Suppressor macrophage treated with lipopolysaccharide for 1 hour (primary cell): ENCODE results near the gene MTHFD2L.

ENCODE experiments used
- DNase-seq, 3 donors: peaks; one replicate each; pipeline ENCODE4 v3.0.0-alpha.2; 2020 to 2022

Gene MTHFD2L

DNA sequence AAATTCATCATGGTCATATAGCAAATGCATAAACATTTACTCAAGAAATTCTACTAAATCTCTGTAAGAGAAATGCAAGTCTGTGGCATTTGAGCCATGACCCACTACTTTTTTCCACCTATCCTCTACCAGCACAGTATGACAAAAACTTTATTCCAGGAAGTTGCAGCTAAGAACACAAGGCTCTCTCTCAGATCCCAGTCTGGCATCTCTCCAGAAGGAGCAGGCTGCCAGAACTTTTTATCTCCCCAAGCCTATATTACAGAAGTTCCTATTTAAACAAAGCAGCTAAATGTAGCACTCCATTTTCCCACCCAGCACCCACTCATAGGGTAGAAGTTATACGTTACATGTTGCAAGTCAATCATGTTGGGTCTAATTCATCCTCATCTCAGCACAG lies 101.0 kb downstream of the MTHFD2L start:
- peak in 1 of 3 donors; percentile 24 for DNase-seq

DNA sequence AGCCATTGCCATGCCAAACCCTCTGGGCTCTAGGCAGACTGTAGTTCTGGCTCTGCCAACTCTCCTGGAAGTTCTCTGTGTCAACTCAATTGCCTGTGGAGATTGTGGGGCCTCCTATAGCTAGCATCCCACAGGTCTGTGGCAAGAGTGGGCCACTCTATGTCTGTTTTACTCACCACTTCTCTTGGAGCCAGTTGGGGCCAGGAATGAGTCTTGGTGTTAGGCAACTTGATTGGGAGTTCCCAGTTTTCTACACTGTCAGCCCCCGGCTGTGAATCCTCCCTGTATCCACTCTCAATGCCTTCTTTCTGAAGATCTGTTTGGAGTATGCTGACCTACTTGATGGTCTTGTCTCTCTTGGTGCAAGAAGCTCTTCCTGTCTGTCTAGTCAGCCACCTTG lies 102.1 kb downstream of the MTHFD2L start:
- peak; percentile 44 to 61 (median 51) for DNase-seq

DNA sequence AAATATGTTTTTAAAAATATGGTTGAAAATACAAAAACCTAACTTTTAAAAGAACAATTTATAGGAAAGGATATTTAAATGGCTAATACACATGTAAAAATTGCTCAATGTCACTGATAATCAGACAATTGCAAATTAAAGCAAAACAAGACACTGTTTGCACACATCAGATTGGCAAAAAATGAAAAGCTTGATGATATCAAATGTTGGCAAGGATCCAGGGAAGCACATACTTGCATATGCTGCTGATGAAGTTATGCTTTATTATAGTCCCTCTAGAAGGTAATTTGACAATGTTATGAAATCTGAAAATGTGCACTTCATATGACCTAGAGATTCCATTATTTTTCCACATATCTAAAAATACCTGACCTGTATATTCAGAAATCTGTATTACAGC lies 104.6 kb downstream of the MTHFD2L start:
- peak in 1 of 3 donors; percentile 17 for DNase-seq

DNA sequence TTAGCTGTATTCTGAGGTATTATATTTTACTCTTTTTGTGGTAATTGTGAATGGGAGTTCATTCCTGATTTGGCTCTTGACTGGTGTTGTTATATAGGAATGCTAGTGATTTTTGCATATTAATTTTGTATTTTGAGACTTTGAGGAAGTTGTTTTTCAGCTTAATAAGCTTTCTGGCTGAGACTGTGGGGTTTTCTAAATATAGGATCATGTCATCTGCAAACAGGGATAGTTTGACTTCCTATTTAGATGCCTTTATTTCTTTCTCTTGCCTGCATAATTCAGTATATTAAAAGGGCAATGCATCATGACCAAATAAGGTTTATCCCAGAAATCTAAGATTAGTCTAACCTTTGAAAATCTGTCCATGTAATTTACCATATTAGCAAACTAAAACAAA lies 105.6 kb downstream of the MTHFD2L start:
- DNase-seq, result peak; percentile 12 to 47 (median 37)

DNA sequence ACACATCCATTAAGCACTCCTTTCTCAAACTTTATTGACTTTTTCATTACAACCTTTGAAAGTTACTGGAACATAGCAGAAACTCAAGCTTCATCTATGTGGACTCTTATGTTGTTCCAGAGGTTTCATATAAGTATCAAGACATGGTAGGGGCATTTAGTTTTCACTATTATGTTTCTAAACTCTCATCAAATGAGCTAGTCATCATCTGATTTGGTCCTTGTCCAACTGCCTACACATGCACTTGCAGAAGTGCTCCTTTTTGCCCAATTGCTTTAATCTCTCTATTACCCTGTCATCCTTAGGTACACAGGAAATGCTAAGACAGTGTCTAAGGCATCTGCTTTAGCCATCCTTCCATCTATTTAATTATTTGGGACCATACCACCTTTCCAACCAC lies 108.2 kb downstream of the MTHFD2L start:
- peak in 2 of 3 donors; percentile 17 to 26 for DNase-seq

DNA sequence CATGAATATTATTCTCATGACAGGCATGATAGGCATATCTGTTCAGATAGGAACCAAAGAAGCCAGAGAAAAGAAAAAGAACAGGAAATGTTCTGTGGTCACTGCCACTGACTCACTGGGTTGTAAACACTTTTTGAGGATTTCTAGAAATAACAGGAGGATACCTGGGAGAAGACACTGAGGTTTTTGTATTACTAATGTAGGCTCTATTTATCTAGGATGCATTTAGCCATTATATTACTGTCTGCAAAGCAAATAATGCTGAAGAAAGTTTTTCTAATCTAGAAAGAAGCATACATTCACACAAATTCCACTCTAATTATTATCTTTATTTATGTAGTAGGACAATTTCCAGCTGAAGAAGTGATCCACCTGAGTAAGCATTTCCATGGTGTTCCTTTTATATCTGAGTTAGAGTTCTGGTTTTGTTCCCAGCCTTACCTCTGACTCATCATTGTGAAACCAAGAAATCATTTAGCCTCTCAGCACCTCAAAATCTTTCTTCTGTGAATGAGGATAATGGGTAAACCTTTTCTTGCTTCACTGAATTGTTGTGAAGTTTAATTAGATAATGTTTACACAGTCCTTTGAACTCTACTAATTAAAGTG lies 110.2 kb downstream of the MTHFD2L start:
- peak; percentile 37 to 65 (median 61) for DNase-seq

DNA sequence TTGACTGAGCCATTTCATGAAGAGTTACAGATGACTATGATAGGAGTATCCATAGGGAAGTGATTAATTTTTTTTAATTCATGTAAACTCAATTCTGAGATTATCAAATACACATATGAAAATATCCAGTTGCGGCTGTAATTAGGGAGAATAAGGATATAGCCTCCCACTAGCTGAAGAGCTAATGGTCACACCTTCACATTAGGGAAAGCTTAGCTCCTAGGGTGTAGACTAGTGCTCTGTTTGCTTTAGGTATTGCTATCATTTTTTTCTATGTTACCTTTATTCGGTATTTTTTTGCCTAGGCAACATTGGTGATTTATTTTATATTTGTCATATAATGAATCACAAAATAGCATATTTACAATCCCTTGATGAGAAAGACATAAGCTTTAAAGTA lies 110.7 kb downstream of the MTHFD2L start:
- no peak for DNase-seq

DNA sequence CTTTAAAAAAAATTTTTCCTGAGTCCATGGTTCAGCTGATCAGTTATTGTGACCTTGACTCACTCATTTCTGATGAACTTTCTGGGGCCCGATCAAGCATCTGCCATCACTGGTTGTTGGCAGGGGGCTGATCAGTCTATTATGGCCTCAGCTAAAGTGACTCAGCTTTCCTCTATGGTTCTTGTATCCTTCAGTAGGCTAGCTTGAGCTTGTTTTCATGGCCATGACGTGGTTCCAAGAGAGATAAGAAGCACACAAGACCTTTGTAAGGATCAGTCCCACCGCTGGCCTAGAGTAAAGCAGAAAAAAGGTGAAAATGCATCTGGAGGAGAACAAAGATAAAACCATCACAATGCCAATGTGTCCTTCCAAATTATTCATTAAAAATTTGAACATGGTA lies 120.6 kb downstream of the MTHFD2L start:
- DNase-seq, result no peak

DNA sequence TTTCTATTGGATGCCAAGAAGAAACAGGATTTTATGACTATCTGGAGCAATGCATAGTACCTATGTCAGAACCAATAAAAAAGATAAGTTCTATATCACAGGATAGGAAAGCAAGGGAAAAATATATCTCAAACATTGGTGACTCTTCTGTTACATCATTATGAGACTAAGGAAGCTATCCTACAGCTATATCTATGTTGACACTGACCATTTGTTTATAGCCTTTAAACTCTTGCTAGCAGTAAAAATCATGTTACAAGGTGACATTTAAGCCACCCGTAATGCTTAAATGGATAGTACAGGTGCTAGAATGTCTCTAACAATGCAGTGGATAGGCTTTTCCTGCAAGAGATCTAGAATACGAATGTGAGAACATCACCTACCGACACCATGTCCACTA lies 121.8 kb downstream of the MTHFD2L start:
- no peak for DNase-seq

DNA sequence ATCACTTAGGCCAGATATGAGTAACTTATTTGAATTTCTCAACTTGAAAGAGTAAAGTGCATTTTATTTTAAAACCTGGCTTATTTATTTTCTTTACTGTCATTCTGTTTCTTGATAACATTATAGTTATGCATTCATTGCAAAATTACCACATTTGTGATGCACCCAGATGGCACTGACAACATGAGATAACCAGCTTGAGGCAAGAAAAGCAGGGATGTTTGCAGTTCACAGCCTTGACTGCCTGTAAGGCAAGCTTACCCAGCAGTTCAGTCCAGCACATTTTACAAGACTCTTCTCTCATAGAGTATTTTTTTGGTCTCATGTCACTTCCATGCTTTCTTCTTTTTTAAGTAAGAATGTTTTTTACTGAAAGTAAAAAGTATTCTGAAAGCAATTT lies 125.0 kb downstream of the MTHFD2L start:
- no peak for DNase-seq

DNA sequence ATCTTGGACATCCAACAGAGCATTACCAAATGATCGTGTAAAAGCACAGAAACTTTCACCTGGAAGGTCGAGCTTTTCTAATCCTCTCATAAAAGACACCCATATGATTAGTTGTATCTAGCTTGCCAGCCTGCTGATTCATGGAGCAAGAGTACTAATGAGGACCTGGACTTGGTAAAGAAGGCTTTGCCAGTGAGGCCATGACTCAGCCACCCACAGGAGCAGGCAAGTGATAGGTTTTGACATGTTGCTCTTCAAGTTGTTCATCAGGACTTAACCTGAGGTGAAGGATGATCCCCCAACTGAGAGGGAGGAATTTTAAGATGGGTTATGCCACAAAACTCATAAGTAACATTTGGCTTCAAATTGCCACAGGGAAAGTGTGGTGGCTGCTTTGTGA lies 125.7 kb downstream of the MTHFD2L start:
- no peak for DNase-seq

DNA sequence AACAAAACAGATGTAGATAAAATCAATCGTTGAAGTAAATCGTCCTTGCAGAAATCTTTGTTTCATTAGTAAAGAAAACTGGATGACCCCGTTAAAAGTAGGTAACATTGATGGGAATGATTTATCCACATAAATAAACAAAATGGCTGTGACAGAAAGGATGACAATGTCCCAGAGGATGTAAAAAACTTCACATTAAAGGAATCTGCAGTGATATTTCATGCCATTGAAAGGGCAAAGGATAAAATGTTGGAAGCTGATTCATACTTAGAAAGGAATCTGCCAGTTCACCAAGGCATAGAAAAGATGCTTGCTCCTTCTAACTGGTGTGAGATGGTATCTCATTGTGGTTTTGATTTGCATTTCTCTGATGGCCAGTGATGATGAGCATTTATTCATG lies 126.1 kb downstream of the MTHFD2L start:
- DNase-seq, result no peak

DNA sequence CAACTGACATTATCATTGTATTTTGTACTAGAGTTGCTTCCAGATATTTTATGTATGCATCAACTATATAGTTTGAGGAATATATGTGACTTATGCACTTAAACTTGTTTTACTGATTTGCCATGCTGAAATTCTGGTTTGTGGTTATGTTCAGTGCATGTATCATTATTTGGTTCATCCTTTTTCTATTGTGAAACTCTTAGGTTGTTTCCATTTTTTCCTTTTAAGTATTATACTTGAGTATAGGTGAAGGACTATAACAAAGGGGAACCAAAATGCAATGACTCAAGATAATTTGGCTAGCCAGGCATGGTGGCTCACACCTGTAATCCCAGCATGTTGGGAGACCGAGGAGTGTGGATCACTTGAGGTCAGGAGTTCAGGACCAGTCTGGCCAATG lies 129.2 kb downstream of the MTHFD2L start:
- no peak for DNase-seq

DNA sequence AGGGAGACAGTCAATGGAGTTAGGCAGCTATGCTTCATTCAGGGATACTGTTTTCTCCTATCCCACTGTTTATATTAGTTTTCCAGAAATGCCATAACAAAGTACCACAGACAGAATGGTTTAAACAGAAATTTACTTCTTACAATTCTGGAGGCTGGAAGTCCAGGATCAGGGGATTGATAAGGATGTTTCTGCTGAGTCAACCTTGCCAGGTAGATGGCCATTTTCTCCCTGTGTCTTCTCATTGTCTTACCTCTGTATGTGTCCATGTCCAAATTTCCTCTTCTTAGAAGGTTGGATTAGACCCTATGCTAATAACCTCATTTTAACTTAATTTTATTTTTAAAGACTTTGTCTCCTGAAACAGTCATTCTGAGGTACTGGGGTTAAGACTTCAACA lies 129.9 kb downstream of the MTHFD2L start:
- no peak for DNase-seq

DNA sequence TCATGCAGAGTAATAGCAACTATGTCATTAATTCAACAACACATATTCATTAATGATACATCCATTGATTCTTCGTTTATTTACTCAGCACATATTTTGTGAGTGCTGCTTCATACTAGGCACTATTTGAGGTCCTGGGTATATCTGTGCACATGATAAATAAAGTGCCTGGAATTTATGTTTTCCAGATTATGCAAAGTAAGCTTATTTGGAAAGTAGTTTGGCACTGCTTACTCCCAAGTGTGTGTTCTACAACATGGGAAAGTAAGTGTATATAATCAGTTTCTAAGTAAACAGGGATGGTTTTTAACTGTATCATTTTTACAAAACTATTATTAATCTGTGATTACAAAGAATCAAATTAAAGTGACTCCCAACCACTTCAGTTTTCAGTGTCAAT lies 133.6 kb downstream of the MTHFD2L start:
- no peak for DNase-seq

DNA sequence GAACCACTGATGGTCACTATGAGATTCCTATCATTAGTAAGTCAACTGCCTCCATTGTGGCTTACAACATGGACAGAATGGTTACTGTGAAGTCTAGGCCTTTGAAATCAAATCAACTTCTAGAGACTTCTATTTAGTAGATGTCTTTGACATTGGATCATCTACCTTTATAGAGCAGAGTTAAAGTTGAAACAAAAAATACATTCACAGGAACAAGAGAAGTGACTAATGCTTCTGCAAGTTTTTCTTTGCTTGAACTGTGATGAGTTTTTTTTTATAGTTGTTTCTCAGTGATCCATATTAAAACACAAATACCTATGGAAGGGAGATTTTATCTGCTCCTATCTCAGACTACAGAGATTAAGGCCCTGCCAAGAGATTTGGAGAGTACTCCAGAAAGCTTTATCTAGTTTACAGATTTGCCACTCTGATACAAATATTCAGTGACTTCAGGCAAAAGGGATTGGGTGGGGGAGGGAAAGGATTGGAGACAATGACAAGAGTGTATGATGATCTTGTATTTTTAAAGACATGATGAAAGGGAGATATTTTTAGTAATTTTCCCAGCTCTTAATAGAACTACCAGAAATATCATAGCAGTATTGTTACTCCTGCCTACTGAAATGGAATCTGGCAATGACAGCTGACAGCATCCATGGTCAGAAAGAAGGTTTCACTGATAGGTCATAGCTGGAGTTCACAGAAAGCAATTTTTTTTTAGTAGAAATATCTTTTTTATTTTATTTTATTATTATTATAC lies 134.4 kb downstream of the MTHFD2L start:
- DNase-seq, result no peak

DNA sequence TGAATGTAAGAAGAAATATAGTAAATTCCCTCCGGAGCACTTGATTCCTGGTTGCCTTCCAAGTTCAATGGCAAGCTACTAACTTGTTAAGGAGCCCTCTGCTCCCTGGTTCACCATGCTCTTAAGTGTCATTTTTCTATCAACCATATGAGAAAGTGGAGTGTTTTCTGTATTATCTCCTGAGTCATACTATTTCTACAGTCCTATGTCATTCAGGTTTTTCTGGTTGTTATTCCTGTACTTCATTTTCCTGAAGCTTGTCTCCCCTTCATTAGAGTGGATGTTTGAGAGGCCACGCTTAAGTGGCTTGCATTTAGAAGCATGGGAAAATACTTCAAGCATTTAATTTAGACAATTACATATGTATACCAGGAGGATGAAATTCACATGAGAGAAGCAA lies 135.6 kb downstream of the MTHFD2L start:
- no peak for DNase-seq

DNA sequence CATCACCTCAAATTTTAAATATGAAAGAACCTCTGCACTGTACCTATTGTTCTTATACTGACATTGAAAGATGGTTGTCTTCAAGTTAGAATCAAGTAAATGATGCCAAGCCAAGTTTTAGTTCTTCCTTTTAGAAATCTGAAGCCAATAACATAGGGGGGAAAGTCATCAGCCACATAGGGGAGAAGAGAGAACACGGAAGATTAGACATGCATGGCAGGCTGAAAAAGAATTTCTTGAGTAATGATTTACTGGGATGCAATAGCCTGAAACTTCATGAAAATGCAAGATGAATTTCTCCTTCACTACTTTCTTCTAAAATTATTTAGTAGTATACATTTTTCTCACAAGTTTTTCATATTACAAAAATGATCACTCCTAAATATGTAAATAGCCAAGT lies 136.8 kb downstream of the MTHFD2L start:
- DNase-seq, result no peak

DNA sequence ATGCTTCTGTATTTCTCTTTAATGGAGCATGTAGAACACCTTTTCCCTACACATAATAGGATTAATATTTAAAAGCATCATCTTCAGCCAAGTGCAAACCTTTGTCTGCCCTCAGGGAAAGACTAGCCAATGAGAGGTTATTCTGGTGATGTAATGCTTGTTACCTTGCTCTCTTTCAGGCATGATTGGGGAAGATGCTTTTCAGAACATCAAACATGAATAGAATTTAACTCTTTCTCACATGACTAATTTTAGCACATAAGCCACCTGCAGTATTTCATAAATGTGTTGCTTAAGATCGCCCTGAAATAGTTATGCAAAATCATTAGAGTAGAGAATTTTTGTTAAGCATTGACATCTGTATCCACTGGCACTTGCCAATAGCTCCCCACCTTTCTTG lies 139.6 kb downstream of the MTHFD2L start:
- DNase-seq, result no peak

DNA sequence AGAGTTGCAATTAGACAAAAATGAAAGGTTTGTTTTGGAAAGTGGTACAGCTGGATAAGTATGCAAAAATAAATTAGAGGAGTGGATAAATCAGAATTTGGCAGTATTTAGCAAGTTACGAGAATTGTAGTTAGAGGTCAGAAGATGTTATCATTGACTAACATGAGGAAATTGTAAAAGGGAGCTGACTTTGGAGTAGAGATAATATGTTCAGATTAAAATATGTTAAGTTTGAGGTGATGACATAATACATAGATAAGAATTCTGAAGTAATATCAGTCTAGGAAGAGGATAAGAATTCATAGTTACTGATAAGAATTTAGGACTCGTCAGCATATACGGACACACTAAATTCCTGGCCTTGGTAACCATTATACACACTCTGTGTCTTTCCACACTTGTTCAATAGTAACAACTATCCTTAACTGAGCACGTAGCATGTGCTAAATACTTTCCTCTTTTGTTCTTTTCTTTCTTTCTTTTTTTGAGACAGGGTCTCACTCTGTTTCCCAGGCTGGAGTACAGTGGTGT lies 146.2 kb downstream of the MTHFD2L start:
- no peak for DNase-seq

DNA sequence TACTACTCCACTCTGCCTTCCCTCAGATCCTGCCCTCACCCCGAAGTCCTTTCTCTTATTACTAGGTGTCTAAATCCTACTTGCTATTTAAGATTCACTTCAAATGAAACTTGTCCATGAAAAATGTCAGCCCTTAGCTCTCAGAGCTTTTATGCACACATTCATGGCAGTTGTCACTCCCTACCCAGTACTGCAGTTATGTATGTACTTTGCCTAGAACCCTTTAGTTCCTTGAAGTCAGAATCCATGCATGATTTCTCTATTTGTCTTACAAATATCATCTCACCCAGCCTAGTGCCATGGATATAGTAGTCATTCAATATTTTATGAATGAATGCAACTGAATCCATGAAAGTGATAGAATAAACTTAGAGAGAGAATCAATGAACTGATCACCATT lies 147.1 kb downstream of the MTHFD2L start:
- DNase-seq, result no peak

DNA sequence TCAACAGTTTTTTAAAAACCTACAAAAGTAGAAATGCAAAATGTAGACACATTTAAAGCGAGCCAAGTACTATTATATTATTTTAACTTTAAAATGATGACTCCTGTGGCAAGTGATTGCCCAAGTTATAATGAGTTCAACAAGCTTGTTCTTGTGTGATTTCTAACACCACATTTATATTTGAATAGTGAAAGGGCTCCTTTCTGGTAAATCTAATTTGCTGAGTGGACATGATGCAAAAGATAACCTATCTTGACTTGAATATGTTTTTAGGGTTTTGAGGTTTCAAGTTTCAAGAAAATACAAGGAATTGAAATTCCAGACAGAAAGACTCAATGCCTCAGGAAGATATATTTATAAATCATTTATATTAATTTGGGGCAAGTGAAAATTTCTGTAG lies 149.3 kb downstream of the MTHFD2L start:
- DNase-seq, result no peak

DNA sequence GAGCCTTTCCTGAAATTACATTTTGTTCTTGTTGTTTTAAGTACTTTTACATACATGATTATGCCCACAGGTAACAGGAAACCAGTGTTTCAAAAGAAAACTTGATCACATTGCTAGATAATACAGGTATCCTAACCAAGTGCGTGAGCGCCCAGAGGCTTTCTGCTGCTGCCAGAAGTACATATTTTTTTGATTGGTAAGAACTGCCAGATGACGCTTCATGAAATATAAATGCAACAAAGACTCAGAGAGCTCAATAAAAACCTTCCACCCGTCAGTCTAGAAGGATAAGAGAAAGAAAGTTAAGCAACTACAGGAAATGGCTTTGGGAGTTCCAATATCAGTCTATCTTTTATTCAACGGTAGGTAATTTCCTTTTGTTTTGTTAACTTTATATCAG lies 150.3 kb downstream of the MTHFD2L start, which contains the start of gene EPGN:
Gene EPGN, plus strand, starts transcription at position 256 of the 400 bp plus-strand sequence. Its CDS starts 64 bp downstream, at position 320.
- no peak for DNase-seq

DNA sequence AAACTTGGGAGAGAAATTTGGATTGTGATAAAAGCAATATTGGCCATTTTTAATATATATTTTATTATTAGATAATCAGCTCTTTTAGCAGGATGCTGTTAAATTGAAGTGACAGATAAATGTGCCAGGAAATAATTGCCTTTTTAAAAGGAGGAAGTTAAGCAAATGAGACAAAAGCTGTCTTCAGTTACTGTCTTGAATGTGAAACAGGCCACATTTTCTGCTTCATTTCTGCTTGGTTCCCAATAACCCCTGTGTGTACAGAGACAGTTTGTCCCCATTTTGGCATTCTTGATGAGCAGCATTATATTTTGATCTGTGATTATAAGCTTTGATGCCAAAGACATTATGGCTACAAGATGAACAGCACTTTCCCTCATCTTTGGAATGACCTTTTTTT lies 151.3 kb downstream of the MTHFD2L start:
- DNase-seq, result peak in 2 of 3 donors; percentile 19 to 28
